Breast epithelium (tissue), 3 donors: Measurements from ENCODE around the gene ABCG2.

Source experiments
- POLR2AphosphoS5 ChIP-seq, 3 donors: sonication (generic); formaldehyde crosslinking; IDR thresholded peaks; one replicate each; pipeline ENCODE4 v1.6.1; 2017; ENCODE audit warnings: antibody characterized with exemption in 3 of 3
- TF ChIP-seq, protein P1 (sequence below), 3 donors: fragments of 450-650 bp; IDR thresholded peaks; one replicate each; pipeline ENCODE4 v1.5.1; 2016 to 2017; ENCODE audit warnings: antibody characterized with exemption in 3 of 3, mild to moderate bottlenecking in 3 of 3, moderate library complexity in 3 of 3

DNA sequence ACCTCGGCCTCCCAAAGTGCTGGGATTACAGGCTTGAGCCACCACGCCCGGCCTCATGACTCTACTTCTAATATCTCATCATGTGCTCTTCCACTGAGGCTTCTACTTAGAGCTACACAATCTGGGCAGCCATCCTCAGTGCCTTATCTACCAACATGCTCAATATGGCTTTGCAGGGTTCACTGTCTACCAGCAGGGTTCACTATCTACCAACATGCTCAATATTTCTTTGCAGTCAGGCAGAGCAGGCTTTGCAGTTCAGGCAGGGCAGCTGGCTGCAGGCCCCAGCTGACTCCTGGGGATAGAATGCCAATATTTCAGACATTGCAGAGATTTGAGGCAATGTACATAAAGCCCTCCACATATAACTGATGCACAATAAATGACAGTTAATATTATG lies 103.5 kb downstream of the ABCG2 start:
- TF ChIP-seq, protein P1, sequence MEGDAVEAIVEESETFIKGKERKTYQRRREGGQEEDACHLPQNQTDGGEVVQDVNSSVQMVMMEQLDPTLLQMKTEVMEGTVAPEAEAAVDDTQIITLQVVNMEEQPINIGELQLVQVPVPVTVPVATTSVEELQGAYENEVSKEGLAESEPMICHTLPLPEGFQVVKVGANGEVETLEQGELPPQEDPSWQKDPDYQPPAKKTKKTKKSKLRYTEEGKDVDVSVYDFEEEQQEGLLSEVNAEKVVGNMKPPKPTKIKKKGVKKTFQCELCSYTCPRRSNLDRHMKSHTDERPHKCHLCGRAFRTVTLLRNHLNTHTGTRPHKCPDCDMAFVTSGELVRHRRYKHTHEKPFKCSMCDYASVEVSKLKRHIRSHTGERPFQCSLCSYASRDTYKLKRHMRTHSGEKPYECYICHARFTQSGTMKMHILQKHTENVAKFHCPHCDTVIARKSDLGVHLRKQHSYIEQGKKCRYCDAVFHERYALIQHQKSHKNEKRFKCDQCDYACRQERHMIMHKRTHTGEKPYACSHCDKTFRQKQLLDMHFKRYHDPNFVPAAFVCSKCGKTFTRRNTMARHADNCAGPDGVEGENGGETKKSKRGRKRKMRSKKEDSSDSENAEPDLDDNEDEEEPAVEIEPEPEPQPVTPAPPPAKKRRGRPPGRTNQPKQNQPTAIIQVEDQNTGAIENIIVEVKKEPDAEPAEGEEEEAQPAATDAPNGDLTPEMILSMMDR (IDR thresholded peaks at IDR 0.05) = peak in 2 of 3 donors; percentile 25 to 46
- no peak for TF ChIP-seq POLR2AphosphoS5 (IDR thresholded peaks at IDR 0.05)
